Stimulated activated CD8-positive, alpha-beta memory T cell treated with anti-CD3 and anti-CD28 coated beads, Interleukin-7, amount 100 ng/mL, for 1 hour (primary cell): ENCODE results near the gene SMIM17.
A peak's percentile ranks its signal among the peaks of the same experiment; 100 is the strongest.
"Not testable (repeated sequence)": the region's sequence is repeated elsewhere in the genome, so short reads cannot be mapped to it uniquely, and the experiment has no call there.

Experiments used
- DNase-seq, 2 donors: peaks; one replicate each; pipeline ENCODE4 v3.0.0-alpha.2; 2020; ENCODE audit warnings: low read depth in 2 of 2

Gene SMIM17

GRCh38 chr19:56660381-56661107 is 17.6 kb downstream of the SMIM17 start:
- DNase-seq, result no peak

GRCh38 chr19:56661248-56661647 is 18.3 kb downstream of the SMIM17 start:
- no peak for DNase-seq

- no peak for DNase-seq
Measured at GRCh38 chr19:56663931-56664500, 21.1 kb downstream of the SMIM17 start.

GRCh38 chr19:56664511-56664910 is 21.6 kb downstream of the SMIM17 start:
- DNase-seq, result no peak

- no peak for DNase-seq
Measured at GRCh38 chr19:56667311-56667870, 24.4 kb downstream of the SMIM17 start.

GRCh38 chr19:56668676-56669075 is 25.7 kb downstream of the SMIM17 start:
- no peak for DNase-seq

GRCh38 chr19:56670401-56670960 is 27.5 kb downstream of the SMIM17 start:
- no peak for DNase-seq

- DNase-seq, result no peak
Measured at GRCh38 chr19:56670961-56671612, 28.1 kb downstream of the SMIM17 start.

- DNase-seq, result peak; percentile 51 to 66
Measured at GRCh38 chr19:56671613-56671994, 28.6 kb downstream of the SMIM17 start, which contains the start of gene ZNF835. ZNF835 (minus strand) TSS chr19:56671757; CDS start chr19:56665198, 6,559 bp downstream.

- not testable (repeated sequence) for DNase-seq
Measured at GRCh38 chr19:56672610-56673009, 29.7 kb downstream of the SMIM17 start.

GRCh38 chr19:56678205-56678604 is 35.2 kb downstream of the SMIM17 start:
- DNase-seq, result no peak

GRCh38 chr19:56681702-56682101 is 38.7 kb downstream of the SMIM17 start:
- DNase-seq, result no peak

GRCh38 chr19:56683116-56683515 is 40.2 kb downstream of the SMIM17 start:
- no peak for DNase-seq

GRCh38 chr19:56687031-56687430 is 44.1 kb downstream of the SMIM17 start:
- DNase-seq, result no peak

- no peak for DNase-seq
Measured at GRCh38 chr19:56689198-56689597, 46.2 kb downstream of the SMIM17 start.

- no peak for DNase-seq
Measured at GRCh38 chr19:56690670-56691069, 47.7 kb downstream of the SMIM17 start.

- no peak for DNase-seq
Measured at GRCh38 chr19:56692206-56692895, 49.4 kb downstream of the SMIM17 start.

- no peak for DNase-seq
Measured at GRCh38 chr19:56699552-56699951, 56.6 kb downstream of the SMIM17 start.

- no peak for DNase-seq
Measured at GRCh38 chr19:56701895-56702294, 58.9 kb downstream of the SMIM17 start.

GRCh38 chr19:56705939-56706338 is 63.0 kb downstream of the SMIM17 start:
- DNase-seq, result no peak
